Brain microvascular endothelial cell (primary cell): ENCODE measurements around the gene RAB3GAP2.

ENCODE experiments used
- DNase-seq: peaks from one replicate; pipeline ENCODE4 v3.0.0-alpha.2; 2020
- H3K27ac ChIP-seq: fragments of 250-450 bp; sonication (Bioruptor Pico); 2 replicates; pipeline ENCODE4 v1.5.1; 2020; ENCODE audit warnings: mild to moderate bottlenecking, moderate library complexity
- H3K27me3 ChIP-seq: fragments of 250-450 bp; sonication (Bioruptor Pico); replicated peaks from 2 replicates; pipeline ENCODE4 v1.5.1; 2020; ENCODE audit warnings: mild to moderate bottlenecking
- H3K36me3 ChIP-seq: fragments of 250-450 bp; sonication (Bioruptor Pico); replicated peaks from 2 replicates; pipeline ENCODE4 v1.5.1; 2020; ENCODE audit warnings: mild to moderate bottlenecking
- H3K4me3 ChIP-seq: 2 replicates; pipeline ENCODE4 v1.5.1; 2011; ENCODE audit warnings: low read depth, mild to moderate bottlenecking, control low read depth, low read length, moderate library complexity
- in situ Hi-C: cut with HindIII; loops from 2 replicates; pipeline ENCODE4 v1.10.0; 2017; ENCODE audit warnings: low sequenced_read_pairs, low pct_ligation_motif_present
- TF ChIP-seq, protein P1 (sequence below): IDR thresholded peaks from 2 replicates; pipeline ENCODE4 v1.5.1; 2011; ENCODE audit warnings: low read depth, mild to moderate bottlenecking, moderate library complexity, low read length, control low read depth, inconsistent platforms; ENCODE audit errors: missing control alignments

RAB3GAP2 gene

DNA sequence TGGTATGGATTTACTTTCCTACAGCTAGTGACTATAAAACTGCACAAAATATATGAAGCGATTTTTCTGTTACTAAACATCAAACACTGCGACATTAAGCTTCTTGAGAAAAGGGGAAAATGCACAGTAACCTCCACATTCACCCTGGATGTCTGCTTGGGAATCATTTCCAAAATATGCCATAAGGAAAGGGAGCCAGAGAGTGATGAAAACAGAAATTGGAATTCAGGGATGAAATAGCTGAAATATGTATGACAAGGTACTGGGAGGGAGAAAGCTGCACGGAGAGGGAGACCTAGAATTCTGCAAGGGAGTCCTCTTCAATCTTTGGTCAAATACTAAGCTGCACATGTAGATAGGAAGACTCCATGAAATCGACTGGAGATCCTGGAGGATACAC, 31.6 kb upstream of the RAB3GAP2 start:
- H3K27ac ChIP-seq = no peak overlapping the region
- no peak overlapping the region for H3K4me3 ChIP-seq
- in situ Hi-C loops = no loop called here
- no peaks in the 10 kb centered on the region for H3K36me3 ChIP-seq
- DNase-seq = no peak
- H3K27me3 ChIP-seq = no peaks in the 10 kb centered on the region
- TF ChIP-seq, protein P1, sequence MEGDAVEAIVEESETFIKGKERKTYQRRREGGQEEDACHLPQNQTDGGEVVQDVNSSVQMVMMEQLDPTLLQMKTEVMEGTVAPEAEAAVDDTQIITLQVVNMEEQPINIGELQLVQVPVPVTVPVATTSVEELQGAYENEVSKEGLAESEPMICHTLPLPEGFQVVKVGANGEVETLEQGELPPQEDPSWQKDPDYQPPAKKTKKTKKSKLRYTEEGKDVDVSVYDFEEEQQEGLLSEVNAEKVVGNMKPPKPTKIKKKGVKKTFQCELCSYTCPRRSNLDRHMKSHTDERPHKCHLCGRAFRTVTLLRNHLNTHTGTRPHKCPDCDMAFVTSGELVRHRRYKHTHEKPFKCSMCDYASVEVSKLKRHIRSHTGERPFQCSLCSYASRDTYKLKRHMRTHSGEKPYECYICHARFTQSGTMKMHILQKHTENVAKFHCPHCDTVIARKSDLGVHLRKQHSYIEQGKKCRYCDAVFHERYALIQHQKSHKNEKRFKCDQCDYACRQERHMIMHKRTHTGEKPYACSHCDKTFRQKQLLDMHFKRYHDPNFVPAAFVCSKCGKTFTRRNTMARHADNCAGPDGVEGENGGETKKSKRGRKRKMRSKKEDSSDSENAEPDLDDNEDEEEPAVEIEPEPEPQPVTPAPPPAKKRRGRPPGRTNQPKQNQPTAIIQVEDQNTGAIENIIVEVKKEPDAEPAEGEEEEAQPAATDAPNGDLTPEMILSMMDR = no peak

DNA sequence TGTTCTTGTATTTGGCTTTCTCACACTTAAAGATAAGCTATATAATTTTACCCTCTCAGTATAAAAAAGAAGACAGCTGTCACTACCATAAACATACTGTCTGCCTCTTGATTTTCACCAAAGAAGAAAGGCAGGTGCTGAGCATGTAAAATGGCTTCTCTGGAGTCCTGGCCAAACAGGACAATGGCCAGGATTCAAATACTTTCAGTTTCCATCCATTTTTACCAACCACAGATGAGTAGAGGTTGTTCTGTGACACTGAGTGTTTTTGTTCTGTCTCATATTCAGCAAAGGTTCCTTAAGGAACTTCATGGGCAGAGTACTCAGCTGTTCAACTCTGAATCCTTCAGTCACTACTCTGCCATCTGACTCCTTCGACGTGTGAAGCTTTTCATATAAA, 29.4 kb upstream of the RAB3GAP2 start:
- Histone ChIP-seq H3K36me3 (no peaks in the 10 kb centered on the region), H3K27me3 (no peaks in the 10 kb centered on the region), H3K4me3 (no peak overlapping the region), H3K27ac (no peak overlapping the region)
- in situ Hi-C loops = no loop called here
- TF ChIP-seq, protein P1 = no peak
- no peak for DNase-seq

DNA sequence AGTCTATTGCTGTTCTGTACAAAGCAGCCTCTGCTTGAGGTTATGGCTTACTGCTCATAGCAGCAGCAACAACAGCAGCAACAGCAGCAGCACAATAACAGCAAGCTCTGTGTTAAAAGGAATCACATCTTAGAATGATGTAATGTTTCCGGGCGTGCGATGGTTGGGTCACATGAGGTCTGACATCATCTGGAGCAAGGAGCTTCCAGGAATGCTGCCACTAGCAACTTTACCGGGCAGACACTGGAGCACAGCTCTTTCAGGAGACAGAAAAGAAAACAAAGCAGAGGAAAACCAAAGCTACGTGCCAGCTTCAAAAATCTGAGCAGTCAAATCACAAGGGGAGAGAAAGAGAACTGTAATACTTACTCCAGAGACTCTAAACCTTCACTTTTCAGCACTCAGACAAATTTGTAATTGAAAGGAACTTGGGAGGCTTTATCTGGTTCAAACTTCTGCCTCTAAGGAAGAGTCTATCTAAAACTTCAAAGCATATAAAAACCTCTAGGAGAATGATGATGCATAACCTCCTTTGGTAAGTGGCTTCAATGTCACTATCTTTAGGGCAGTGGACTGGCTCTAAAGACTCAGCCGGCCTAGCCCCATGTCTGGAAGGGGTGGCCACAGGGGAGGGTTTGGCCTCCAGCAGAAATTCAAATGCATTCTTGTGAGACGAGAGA, 28.3 kb upstream of the RAB3GAP2 start:
- no peaks in the 10 kb centered on the region for H3K36me3 ChIP-seq
- no peaks in the 10 kb centered on the region for H3K27me3 ChIP-seq
- peak; percentile 97 for DNase-seq
- peak overlapping the region; percentile 64 for H3K27ac ChIP-seq
- H3K4me3 ChIP-seq = no peak overlapping the region
- TF ChIP-seq, protein P1 = no peak
- in situ Hi-C loops = no loop called here

DNA sequence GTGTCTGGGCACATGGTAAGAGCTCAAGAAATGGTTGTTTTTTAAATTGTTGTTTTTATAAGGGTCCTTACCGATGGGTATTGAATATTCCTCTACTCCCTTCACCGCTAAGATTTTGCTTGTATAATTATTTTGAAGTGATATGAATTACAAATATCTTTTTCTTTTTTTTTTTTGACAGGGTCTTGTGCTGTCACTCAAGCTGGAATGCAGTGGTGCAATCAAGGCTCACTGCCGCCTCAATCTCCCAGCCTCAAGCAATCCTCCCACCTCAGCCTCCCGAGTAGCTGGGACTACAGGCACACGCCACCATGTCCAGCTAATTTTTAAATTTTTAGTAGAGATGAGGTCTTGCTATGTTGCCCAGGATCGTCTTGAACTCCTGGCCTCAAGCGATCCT, 27.1 kb upstream of the RAB3GAP2 start:
- TF ChIP-seq, protein P1 = no peak
- Histone ChIP-seq H3K27me3 (no peaks in the 10 kb centered on the region), H3K36me3 (no peaks in the 10 kb centered on the region), H3K4me3 (no peak overlapping the region), H3K27ac (no peak overlapping the region)
- DNase-seq = no peak
- in situ Hi-C loops = no loop called here

DNA sequence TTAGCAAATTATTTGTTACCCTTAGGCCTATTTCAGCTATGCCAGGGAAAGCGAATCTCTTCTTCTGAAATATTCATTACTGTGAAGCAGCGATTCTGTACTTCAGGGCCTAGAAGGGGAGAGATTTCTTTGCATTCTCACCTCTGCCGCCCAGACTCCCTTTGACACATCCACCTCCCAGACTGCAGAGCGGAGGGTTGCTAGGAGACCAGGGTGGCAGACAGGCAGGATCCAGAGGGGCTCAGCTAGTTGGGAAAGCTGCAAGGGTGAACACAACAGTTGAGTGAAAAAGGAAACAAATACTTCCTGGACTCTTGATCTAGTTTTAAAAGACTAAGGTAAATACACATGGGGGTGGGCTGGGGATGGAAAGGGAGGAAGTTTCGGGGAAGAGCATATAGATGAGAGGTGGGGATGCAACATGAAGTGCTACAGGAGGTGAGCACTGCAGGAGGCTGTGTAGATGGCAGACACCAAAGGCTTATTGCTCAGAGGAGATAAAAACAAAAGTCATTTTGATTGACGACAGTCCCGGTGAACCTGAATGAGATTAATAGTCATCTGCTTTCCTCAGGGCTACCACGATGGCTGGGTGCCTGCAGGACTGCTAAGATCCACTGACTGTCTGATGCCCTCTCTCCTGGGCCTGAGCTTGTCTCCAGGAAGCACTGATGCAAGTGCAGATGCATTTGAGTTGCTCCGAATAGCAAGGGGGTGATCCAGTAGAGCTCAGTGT, 26.4 kb upstream of the RAB3GAP2 start:
- no peak for DNase-seq
- no peak overlapping the region for H3K27ac ChIP-seq
- H3K27me3 ChIP-seq = no peaks in the 10 kb centered on the region
- no peak overlapping the region for H3K4me3 ChIP-seq
- no peaks in the 10 kb centered on the region for H3K36me3 ChIP-seq
- in situ Hi-C loops = no loop called here
- TF ChIP-seq, protein P1 = no peak
